ENCODE data around the gene STN1.

GRCh38 chr10:103837370-103838069 is 80.5 kb downstream of the STN1 start:
- TF ChIP-seq CTCF (IDR thresholded peaks at IDR 0.05): no peak
- no peak for TF ChIP-seq POLR2A (IDR thresholded peaks at IDR 0.05)
